Testis (tissue), 2 donors: ENCODE measurements around the gene ARRDC3.

Experiments used
- POLR2A ChIP-seq: fragments of 450-650 bp; IDR thresholded peaks from one replicate; pipeline ENCODE4 v1.6.1; 2017; ENCODE audit warnings: antibody characterized with exemption, mild to moderate bottlenecking, moderate library complexity
- TF ChIP-seq, protein P1 (sequence below), 3 experiments: fragments of 450-650 bp in 2 of 3; fragments of 200-600 bp in 1 of 3; sonication (generic) in 1 of 3; IDR thresholded peaks; one replicate each; pipeline ENCODE4 v1.5.1; 2016 to 2019; ENCODE audit warnings: antibody characterized with exemption in 3 of 3, mild to moderate bottlenecking in 2 of 3, moderate library complexity in 1 of 3

DNA sequence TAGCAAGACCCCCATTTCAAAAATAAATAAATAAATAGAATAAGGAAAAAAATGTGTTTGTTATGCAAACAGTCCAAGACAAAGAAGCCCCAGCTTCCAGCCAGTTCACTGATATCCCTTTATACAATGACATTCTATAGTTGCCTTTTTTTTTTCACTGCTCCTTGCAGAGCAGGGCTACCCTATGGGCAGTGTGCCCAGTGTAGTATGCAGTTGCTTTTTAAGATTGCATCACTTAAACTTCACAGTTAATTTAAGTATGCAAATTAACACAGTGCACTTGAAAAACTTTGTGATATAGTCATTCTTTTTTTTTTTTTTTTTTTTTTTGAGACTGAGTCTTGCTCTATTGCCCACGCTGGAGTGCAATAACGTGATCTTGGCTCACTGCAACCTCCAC is 40.8 kb upstream of the ARRDC3 start:
- no peak for TF ChIP-seq POLR2A
- TF ChIP-seq, protein P1, sequence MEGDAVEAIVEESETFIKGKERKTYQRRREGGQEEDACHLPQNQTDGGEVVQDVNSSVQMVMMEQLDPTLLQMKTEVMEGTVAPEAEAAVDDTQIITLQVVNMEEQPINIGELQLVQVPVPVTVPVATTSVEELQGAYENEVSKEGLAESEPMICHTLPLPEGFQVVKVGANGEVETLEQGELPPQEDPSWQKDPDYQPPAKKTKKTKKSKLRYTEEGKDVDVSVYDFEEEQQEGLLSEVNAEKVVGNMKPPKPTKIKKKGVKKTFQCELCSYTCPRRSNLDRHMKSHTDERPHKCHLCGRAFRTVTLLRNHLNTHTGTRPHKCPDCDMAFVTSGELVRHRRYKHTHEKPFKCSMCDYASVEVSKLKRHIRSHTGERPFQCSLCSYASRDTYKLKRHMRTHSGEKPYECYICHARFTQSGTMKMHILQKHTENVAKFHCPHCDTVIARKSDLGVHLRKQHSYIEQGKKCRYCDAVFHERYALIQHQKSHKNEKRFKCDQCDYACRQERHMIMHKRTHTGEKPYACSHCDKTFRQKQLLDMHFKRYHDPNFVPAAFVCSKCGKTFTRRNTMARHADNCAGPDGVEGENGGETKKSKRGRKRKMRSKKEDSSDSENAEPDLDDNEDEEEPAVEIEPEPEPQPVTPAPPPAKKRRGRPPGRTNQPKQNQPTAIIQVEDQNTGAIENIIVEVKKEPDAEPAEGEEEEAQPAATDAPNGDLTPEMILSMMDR (IDR thresholded peaks at IDR 0.05) = no peak
